Measurements from ENCODE around the gene TLE1.

Gene TLE1

GRCh38 chr9:81563739-81564138 is 125.6 kb downstream of the TLE1 start:
- no peak for DNase-seq (ENCODE audit: low read depth)
- no peak overlapping the region for H3K4me3 ChIP-seq (replicated peaks; ENCODE audit: low read depth, low read length)
- no peak for TF ChIP-seq CTCF (IDR thresholded peaks at IDR 0.05; ENCODE audit: low read length, missing control alignments)

- DNase-seq (ENCODE audit: low read depth) = no peak
- no peak overlapping the region for H3K4me3 ChIP-seq (replicated peaks; ENCODE audit: low read depth, low read length)
- TF ChIP-seq CTCF (IDR thresholded peaks at IDR 0.05; ENCODE audit: low read length, missing control alignments) = no peak
Observed at GRCh38 chr9:81563020-81563407, 126.3 kb downstream of the TLE1 start.

GRCh38 chr9:81562231-81563019 is 126.9 kb downstream of the TLE1 start:
- peak; percentile 86 for DNase-seq (ENCODE audit: low read depth)
- no peak for TF ChIP-seq CTCF (IDR thresholded peaks at IDR 0.05; ENCODE audit: low read length, missing control alignments)
- no peak overlapping the region for H3K4me3 ChIP-seq (replicated peaks; ENCODE audit: low read depth, low read length)

- no peak overlapping the region for H3K4me3 ChIP-seq (replicated peaks; ENCODE audit: low read depth, low read length)
- TF ChIP-seq CTCF (IDR thresholded peaks at IDR 0.05; ENCODE audit: low read length, missing control alignments) = no peak
- DNase-seq (ENCODE audit: low read depth) = no peak
Observed at GRCh38 chr9:81560851-81561732, 128.3 kb downstream of the TLE1 start.

- peak; percentile 93 for DNase-seq (ENCODE audit: low read depth)
- no peak for TF ChIP-seq CTCF (IDR thresholded peaks at IDR 0.05; ENCODE audit: low read length, missing control alignments)
- H3K4me3 ChIP-seq (replicated peaks; ENCODE audit: low read depth, low read length) = no peak overlapping the region
Observed at GRCh38 chr9:81559709-81560108, 129.6 kb downstream of the TLE1 start.

GRCh38 chr9:81559197-81559596 is 130.2 kb downstream of the TLE1 start:
- no peak for TF ChIP-seq CTCF (IDR thresholded peaks at IDR 0.05; ENCODE audit: low read length, missing control alignments)
- H3K4me3 ChIP-seq (replicated peaks; ENCODE audit: low read depth, low read length) = no peak overlapping the region
- no peak for DNase-seq (ENCODE audit: low read depth)
